Measurements from ENCODE around the gene KRT72.

DNA sequence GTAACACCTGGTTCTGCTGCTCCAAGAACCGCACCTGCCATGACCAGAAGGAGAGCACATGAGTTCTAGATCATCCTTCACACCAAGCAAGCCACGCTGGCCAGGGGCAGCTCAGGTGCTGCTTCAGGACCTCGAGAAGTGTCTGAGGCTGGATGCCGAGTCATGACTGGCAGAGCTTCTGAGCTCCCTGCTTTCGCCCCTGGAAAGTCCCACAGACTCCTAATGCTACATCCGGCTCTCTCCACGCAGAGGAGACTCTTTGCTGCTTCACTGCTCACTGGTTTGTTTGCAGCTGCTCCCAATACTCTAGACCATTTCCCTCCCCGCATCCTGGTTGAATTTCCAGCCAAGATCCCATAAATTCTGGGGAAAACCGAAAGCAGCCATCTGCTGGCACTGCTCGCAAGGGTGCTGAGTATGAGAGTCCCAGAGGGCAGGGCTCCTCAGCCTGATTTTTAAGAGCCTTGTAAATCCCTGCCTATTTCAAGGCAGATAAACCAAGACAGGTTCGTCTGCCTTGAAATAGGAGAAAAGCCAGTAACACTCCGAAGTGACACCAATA, 49.3 kb upstream of the KRT72 start:
- TF ChIP-seq, protein P1, sequence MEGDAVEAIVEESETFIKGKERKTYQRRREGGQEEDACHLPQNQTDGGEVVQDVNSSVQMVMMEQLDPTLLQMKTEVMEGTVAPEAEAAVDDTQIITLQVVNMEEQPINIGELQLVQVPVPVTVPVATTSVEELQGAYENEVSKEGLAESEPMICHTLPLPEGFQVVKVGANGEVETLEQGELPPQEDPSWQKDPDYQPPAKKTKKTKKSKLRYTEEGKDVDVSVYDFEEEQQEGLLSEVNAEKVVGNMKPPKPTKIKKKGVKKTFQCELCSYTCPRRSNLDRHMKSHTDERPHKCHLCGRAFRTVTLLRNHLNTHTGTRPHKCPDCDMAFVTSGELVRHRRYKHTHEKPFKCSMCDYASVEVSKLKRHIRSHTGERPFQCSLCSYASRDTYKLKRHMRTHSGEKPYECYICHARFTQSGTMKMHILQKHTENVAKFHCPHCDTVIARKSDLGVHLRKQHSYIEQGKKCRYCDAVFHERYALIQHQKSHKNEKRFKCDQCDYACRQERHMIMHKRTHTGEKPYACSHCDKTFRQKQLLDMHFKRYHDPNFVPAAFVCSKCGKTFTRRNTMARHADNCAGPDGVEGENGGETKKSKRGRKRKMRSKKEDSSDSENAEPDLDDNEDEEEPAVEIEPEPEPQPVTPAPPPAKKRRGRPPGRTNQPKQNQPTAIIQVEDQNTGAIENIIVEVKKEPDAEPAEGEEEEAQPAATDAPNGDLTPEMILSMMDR (conservative IDR thresholded peaks at IDR 0.05; ENCODE audit: low read depth in 2 of 2) = no peak
- TF ChIP-seq STAT1 (IDR thresholded peaks at IDR 0.05; ENCODE audit: unreplicated experiment) (no peak), POLR2AphosphoS5 (IDR thresholded peaks at IDR 0.05; ENCODE audit: low read depth) (no peak), EZH2 (IDR thresholded peaks at IDR 0.05; ENCODE audit: low read depth, unreplicated experiment) (no peak), EZH2phosphoT487 (IDR thresholded peaks at IDR 0.05; ENCODE audit: unreplicated experiment) (no peak), JUNB (IDR thresholded peaks at IDR 0.05; ENCODE audit: unreplicated experiment) (no peak), ZNF331 (CRISPR knock-in tag; IDR thresholded peaks at IDR 0.05; ENCODE audit: low read depth) (no peak), ZNF114 (CRISPR knock-in tag; IDR thresholded peaks at IDR 0.05) (no peak), CREB1 (CRISPR knock-in tag; IDR thresholded peaks at IDR 0.05; ENCODE audit: low read depth) (no peak)
- TF ChIP-seq, protein P2, sequence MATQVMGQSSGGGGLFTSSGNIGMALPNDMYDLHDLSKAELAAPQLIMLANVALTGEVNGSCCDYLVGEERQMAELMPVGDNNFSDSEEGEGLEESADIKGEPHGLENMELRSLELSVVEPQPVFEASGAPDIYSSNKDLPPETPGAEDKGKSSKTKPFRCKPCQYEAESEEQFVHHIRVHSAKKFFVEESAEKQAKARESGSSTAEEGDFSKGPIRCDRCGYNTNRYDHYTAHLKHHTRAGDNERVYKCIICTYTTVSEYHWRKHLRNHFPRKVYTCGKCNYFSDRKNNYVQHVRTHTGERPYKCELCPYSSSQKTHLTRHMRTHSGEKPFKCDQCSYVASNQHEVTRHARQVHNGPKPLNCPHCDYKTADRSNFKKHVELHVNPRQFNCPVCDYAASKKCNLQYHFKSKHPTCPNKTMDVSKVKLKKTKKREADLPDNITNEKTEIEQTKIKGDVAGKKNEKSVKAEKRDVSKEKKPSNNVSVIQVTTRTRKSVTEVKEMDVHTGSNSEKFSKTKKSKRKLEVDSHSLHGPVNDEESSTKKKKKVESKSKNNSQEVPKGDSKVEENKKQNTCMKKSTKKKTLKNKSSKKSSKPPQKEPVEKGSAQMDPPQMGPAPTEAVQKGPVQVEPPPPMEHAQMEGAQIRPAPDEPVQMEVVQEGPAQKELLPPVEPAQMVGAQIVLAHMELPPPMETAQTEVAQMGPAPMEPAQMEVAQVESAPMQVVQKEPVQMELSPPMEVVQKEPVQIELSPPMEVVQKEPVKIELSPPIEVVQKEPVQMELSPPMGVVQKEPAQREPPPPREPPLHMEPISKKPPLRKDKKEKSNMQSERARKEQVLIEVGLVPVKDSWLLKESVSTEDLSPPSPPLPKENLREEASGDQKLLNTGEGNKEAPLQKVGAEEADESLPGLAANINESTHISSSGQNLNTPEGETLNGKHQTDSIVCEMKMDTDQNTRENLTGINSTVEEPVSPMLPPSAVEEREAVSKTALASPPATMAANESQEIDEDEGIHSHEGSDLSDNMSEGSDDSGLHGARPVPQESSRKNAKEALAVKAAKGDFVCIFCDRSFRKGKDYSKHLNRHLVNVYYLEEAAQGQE (IDR thresholded peaks at IDR 0.05; ENCODE audit: unreplicated experiment) = no peak
- TF ChIP-seq, protein P3, sequence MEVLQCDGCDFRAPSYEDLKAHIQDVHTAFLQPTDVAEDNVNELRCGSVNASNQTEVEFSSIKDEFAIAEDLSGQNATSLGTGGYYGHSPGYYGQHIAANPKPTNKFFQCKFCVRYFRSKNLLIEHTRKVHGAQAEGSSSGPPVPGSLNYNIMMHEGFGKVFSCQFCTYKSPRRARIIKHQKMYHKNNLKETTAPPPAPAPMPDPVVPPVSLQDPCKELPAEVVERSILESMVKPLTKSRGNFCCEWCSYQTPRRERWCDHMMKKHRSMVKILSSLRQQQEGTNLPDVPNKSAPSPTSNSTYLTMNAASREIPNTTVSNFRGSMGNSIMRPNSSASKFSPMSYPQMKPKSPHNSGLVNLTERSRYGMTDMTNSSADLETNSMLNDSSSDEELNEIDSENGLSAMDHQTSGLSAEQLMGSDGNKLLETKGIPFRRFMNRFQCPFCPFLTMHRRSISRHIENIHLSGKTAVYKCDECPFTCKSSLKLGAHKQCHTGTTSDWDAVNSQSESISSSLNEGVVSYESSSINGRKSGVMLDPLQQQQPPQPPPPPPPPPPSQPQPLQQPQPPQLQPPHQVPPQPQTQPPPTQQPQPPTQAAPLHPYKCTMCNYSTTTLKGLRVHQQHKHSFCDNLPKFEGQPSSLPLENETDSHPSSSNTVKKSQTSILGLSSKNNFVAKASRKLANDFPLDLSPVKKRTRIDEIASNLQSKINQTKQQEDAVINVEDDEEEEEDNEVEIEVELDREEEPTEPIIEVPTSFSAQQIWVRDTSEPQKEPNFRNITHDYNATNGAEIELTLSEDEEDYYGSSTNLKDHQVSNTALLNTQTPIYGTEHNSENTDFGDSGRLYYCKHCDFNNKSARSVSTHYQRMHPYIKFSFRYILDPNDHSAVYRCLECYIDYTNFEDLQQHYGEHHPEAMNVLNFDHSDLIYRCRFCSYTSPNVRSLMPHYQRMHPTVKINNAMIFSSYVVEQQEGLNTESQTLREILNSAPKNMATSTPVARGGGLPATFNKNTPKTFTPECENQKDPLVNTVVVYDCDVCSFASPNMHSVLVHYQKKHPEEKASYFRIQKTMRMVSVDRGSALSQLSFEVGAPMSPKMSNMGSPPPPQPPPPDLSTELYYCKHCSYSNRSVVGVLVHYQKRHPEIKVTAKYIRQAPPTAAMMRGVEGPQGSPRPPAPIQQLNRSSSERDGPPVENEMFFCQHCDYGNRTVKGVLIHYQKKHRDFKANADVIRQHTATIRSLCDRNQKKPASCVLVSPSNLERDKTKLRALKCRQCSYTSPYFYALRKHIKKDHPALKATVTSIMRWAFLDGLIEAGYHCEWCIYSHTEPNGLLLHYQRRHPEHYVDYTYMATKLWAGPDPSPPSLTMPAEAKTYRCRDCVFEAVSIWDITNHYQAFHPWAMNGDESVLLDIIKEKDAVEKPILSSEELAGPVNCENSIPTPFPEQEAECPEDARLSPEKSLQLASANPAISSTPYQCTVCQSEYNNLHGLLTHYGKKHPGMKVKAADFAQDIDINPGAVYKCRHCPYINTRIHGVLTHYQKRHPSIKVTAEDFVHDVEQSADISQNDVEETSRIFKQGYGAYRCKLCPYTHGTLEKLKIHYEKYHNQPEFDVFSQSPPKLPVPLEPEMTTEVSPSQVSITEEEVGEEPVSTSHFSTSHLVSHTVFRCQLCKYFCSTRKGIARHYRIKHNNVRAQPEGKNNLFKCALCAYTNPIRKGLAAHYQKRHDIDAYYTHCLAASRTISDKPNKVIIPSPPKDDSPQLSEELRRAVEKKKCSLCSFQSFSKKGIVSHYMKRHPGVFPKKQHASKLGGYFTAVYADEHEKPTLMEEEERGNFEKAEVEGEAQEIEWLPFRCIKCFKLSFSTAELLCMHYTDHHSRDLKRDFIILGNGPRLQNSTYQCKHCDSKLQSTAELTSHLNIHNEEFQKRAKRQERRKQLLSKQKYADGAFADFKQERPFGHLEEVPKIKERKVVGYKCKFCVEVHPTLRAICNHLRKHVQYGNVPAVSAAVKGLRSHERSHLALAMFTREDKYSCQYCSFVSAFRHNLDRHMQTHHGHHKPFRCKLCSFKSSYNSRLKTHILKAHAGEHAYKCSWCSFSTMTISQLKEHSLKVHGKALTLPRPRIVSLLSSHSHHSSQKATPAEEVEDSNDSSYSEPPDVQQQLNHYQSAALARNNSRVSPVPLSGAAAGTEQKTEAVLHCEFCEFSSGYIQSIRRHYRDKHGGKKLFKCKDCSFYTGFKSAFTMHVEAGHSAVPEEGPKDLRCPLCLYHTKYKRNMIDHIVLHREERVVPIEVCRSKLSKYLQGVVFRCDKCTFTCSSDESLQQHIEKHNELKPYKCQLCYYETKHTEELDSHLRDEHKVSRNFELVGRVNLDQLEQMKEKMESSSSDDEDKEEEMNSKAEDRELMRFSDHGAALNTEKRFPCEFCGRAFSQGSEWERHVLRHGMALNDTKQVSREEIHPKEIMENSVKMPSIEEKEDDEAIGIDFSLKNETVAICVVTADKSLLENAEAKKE (CRISPR knock-in tag; IDR thresholded peaks at IDR 0.05) = no peak
- TF ChIP-seq, protein P4, sequence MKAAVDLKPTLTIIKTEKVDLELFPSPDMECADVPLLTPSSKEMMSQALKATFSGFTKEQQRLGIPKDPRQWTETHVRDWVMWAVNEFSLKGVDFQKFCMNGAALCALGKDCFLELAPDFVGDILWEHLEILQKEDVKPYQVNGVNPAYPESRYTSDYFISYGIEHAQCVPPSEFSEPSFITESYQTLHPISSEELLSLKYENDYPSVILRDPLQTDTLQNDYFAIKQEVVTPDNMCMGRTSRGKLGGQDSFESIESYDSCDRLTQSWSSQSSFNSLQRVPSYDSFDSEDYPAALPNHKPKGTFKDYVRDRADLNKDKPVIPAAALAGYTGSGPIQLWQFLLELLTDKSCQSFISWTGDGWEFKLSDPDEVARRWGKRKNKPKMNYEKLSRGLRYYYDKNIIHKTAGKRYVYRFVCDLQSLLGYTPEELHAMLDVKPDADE (IDR thresholded peaks at IDR 0.05) = no peak

Data from GM23338 (cell line).